GM21515 (cell line): ENCODE measurements around the gene NTSR2.
"Not testable (repeated sequence)": the region's sequence is repeated elsewhere in the genome, so short reads cannot be mapped to it uniquely, and the experiment has no call there.

ENCODE experiments used
- ATAC-seq: cut with Tn5 transposase; IDR thresholded peaks from one replicate; pipeline ENCODE4 v1.9.1; 2021; ENCODE audit not compliant: unreplicated experiment

Gene NTSR2

GRCh38 chr2:11680182-11680900 is 10.3 kb upstream of the NTSR2 start:
- ATAC-seq = no peak

DNA sequence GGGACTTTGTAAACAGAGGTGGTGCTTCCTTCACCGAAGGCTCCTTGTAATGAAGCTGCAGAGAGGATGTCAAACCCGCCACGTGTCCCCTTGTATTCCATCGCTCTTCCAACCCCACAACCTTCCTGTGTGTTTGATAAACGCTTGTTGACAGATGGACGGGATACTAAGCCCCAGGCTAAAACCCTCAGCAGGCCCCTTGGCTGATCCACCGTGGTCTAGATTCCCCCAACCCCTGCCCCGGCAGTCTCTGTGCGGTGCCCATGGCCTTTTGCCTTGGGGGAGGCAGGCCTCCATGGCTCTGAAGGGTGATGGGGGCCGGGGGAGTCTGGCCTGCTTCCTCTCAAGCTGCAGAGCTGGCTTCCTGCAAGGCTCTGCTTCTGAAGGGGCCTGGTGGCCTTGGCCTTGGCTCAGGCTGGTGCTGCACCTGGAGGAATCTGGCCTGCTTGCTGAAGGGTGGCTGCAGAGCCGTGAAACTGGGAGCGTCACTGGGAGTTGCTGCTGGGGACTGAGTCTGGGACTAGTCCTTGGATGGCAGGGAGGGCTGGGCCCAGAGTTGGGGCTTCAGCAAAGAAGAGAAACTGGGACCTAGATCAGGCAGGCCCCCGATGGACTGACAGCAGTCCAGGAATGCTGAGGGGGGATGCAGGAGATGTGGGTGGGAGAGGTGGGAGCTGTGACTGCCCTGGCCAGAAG is 9.6 kb upstream of the NTSR2 start:
- no peak for ATAC-seq

- ATAC-seq = no peak
These were observed 9.0 kb upstream of the NTSR2 start for GRCh38 chr2:11679016-11679415.

DNA sequence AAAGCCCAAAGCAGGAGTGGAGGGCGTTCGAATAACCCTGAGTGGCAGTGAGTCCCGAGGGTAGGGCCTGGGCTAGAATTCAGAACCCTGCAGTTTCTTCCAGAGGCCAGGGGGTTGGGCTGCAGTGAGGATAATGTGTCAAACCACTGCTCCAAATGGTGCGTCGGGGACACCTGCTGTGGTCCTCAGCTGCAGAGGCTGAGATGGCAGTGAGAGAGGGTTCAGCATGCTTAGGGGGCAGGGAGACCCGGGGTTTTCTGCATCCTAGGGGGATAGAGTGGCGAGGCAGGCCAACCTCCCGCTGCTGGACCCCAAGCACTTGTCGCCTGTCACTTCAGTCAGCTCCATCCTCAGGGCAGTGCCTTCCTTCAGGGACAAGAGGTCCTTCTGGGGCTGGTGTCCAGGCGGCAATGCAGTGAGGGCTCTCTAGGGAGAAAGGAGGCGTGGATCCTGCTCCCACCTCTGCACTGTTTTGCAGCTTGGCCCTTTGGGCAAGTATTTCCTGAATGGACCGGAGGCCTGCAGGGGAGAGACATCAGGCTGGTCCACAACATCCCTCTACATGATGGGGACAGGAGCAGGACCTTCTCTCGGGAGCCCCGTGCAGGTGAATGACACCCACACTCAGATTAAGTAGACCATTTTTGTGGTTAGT is 8.4 kb upstream of the NTSR2 start:
- ATAC-seq = no peak

DNA sequence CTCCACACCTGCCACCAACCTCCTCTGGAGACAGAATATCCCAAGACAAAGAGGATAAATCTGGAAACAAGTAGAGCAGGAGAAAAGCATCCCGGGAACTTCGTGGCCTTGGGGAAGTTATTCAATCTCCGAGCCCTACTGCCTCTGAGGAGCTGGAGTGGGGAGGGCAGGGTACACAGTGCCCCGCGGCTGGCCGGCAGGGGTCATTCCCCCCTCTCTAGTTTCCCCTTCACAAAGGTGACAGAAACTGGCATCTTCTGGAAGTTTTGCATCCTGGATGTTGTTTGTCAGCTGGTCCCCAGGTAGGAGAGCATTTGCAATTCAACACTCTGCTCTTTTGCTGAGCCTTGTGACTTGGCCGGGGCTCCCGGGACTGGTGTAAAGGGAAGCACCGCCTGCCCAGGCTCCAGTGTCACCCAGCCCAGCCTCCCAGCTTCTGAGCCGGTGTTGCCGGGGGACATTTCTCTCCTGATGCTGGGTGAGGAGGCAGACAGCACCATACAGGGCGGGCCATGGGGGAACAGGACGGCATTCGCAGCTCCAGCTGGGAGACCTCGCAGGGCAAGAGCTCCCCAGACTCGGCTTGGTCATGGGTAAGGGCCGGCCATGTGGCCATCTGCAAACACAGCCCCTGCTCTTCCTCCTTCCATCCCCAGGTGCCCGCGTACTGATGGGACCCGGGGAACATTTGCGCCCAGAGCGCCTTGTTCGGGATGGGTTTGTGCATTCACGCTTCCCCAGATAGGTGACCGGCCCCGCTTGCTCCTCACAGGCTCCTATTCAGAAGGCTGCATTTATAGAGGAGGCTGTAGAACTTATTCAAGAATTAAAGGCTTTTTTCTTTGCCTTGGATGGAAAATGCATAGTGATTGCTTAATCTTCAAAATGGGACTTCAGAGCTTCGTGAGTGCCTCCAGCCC is 7.4 kb upstream of the NTSR2 start:
- no peak for ATAC-seq

GRCh38 chr2:11676640-11677039 is 6.6 kb upstream of the NTSR2 start:
- no peak for ATAC-seq

DNA sequence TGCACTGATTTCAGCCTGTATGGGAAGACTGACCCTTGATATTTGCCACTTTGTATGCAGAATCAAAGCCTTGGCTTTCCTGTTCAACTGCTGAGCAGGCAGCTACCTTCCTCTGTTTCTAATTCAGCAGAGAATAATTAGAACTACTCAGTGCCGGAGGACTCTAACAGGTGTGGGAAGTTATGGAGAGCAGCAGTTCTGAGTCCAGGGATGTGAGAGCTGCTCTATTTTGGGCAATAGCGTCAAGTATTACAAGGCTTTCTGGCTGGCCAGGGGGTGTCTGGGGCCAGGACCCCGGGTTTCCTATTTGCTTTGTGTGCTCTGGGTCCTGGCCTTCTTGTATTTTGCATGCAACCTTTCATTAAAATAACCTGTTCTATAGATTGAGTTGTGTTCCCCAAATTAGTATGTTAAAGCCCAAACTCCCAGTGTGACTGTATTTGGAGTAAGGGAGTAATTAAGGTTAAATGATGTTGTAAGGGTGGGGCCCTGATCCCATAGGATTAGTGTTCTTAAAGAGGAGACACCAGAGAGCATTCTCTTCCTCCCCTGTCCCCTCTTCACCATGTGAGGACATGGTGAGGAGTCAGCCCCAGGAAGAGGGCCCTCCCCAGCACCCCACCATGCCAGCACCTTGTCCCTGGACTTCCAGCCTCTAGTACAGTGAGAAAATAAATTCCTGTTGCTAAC is 5.6 kb upstream of the NTSR2 start:
- ATAC-seq = no peak

DNA sequence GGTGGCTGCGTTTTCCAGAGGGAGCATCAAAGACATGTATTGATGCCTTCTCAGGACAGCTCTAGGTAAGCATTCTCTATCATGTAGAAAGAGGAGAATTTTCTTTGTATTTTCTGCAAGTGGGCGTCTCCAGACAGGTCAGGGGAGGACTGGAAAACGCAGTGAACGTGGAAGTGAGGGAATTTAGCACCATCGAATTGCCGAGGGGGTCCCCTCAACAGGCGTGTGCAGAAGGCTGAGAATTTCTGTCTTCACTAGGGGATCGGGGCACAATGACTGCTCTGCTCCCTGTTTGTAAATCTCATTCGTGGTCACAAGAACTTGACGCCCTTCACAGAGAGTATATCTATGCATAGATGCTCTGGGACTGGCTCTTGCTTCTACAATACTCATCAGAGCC is 5.0 kb upstream of the NTSR2 start:
- ATAC-seq = no peak

DNA sequence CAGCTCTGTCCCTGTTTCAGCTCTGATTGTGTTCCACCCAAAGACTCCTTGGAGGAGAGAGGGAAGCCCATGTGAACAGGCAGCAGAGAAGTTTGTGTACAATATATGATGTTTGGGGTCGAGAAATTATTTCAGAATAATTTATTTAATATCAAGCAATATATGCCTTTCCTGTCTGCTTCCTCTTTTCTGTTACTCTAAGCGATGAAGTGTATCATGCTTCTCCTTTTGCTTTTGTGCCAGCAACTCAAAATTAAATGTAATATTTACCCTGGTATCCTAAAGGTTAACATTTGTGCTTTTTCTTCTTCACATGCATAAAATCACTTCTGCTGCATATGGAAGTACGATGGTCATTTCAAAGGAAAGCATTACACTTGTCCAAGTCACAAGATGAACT is 2.4 kb upstream of the NTSR2 start:
- no peak for ATAC-seq

DNA sequence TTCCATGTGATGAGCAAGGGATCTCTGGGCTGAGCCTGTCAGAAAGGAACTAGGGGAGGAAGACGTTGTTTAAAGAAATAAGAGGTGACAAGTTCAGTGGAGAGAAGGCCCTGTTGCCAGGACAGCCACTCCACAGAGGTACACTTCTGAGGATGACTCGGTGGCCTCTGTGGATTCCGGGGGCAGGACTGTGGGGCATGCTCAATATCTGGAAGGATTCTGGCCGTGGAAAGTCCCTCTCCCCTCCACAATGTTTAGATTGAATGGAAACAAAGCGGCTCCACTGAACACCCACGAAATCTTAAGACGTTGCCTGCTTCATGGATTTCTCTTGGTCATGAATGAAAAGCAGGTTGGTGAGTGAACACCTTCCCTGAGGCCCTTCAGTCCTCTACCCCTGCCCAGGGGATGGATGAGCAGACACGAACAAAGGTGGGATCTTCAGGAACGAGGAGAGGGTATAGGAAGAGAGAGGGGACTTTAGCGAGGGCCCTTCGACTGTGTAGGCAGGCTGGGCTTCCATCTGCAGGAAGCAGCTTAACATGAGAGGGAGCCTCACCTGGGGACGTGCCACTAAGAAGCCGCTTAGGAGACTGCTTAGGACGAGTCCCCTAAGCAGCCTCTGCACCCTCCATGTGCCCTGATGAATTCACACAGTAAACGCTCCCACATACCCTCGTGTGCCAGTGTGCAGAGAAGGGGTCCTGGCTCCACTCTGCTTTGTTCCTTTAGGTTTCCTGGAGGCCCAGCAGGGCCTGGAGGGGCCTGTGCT is 1.9 kb downstream of the NTSR2 start:
- ATAC-seq = no peak

DNA sequence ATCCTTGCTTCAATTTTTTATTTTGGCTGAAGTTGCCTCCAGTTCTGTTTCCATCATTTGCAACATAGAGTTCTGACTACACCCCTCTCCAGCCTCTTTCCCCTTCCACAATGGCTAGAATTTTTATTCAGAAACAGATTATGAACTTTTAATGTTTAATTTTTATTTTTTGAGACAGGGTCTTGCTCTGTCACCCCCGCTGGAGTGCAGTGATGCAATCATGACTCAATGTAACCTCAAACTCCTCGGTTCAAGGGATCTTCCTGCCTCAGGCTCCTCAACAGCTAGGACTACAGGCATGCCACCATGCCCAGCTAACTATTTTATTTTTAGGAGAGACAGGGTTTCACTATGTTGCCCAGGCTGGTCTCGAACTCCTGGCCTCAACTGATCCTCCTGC is 2.8 kb downstream of the NTSR2 start:
- no peak for ATAC-seq

- ATAC-seq = no peak
These were observed 4.3 kb downstream of the NTSR2 start for GRCh38 chr2:11665510-11666362.

DNA sequence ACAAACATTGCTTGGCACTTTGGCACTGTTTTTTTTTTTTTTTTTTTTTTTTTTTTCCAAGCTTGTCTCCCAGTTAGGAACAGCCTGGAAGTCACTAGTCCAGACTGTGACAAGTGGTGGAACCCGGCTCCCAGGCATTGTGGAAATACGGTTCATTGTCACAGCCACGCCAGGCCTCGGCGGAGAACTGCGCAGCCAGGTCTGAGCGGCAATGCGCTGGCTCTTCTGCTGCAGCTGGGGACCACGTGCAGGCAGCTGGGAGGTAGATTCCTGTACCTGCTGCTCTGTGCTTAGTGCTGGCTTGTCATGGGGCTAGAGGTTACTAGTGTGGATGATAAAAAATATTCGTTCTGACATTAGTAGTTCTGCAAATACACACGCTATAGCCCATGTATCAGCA is 5.0 kb downstream of the NTSR2 start:
- no peak for ATAC-seq

DNA sequence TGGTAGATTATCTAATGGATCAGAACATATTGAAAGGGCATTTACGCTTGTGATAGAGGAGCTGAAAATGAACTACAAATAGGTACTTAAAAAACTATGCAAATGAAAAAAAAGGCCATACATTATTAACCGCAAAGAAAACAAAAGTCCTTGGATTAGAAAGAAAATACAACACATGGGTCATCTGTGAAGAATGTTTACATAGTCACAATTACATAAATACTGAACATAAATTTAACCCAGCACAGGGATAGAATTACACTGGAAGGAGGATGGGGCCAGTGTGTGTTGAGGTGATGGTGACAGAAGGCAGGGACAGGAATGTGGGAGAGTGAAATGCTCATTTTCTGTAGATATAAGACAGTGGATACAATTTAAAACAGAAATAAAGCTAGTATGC is 6.6 kb downstream of the NTSR2 start:
- ATAC-seq = no peak

DNA sequence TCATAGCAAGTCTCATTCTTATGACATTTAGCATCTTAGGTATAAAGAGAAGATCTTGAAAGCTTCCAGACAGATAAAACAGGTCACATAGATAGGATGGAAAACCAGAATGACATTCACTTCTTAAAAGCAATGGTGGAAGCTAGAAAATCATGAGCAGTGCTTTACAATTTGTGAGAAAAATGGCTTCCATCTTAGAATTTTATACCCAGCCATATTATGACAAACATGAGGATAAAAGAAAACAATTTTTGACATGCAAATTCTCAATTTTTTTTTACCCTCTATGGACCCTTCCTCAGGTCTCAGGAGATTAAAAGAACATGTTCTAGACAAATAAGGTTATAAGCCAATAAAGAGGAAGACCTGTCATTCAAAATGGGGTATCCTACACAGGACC is 7.1 kb downstream of the NTSR2 start:
- no peak for ATAC-seq

DNA sequence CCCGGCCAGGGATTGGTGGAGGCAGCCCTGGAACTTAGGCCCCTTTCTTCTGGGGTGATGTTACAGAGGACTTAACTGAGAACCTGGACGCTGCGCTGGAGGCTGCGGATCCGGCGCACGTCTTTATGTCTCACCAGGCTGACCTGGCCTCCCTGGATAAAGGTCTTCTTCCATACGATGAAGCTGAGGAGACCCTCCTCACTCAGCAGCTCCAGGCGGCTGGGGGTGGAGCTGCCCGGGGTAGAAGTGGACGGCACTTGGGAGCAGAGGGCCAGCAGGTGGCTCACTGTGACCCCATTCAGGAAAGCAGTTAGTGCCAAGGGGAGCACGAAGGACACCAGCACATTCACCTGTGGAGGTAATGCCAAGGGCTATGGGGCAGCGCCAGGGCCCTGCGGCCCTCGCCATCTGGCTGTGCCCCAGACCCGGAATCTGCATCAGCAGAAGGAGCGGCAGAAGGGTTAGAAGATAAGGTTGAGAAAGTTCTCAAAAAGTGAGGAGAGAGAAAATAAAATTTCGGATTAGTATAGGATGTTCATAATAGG is 8.0 kb downstream of the NTSR2 start:
- no peak for ATAC-seq

DNA sequence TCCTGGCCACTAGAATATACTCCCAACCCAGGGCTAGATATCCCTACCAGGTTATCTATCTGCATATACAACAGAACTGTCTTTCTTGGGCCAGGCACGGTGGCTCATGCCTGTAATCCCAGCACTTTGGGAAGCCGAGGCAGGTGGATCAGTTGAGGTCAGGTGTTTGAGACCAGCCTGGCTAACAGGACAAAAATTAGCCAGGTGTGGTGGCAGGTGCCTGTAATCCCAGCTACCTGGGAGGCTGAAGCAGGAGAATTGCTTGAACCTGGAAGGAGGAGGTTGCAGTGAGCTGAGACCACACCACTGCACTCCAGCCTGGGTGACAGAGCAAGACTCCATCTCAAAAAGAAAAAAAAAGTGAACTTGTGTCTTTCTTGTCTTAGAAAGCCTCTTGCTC is 9.6 kb downstream of the NTSR2 start:
- not testable (repeated sequence) for ATAC-seq

GRCh38 chr2:11659851-11660250 is 10.1 kb downstream of the NTSR2 start:
- no peak for ATAC-seq

GRCh38 chr2:11659115-11659475 is 10.9 kb downstream of the NTSR2 start:
- no peak for ATAC-seq
